Naive thymus-derived CD4-positive, alpha-beta T cell (primary cell): ENCODE data around the gene TPCN1. TPM values are rescaled to one million over a fixed set of nuclear protein-coding genes. Genes with fewer than 3 reads are reported as not detected.

Source experiments
- ATAC-seq: fragments of 150-1000 bp; cut with Tn5 transposase; 2 replicates; pipeline ENCODE4 v1.10.0; 2021; ENCODE audit warnings: mild to moderate bottlenecking, moderate library complexity
- CTCF ChIA-PET: fragments of 350-600 bp; sonication (Branson Sonifier 250); formaldehyde crosslinking; loops from one replicate; lab custom pipeline; 2021; ENCODE audit warnings: antibody characterized with exemption; lab: Charles Lee
- POLR2A ChIA-PET: fragments of 350-600 bp; sonication (Branson Sonifier 250); formaldehyde crosslinking; loops from one replicate; lab custom pipeline; 2021; ENCODE audit warnings: antibody characterized with exemption, inconsistent platforms; lab: Charles Lee
- DNase-seq, 9 donors: peaks; one replicate each; pipeline versions ENCODE4 v3.0.0 to v3.0.0-alpha.2; 2020 to 2022; ENCODE audit warnings: mixed read lengths in 1 of 9
- H3K27ac ChIP-seq: one replicate; pipeline ENCODE4 v1.7.0; 2013; ENCODE audit warnings: mild to moderate bottlenecking, low read depth, low read length, moderate library complexity
- H3K27me3 ChIP-seq, 2 donors: one replicate each; pipeline ENCODE4 v1.7.0; 2013; ENCODE audit warnings: low read length in 2 of 2, mild to moderate bottlenecking in 2 of 2, moderate library complexity in 2 of 2; ENCODE audit not compliant: control insufficient read depth in 2 of 2, insufficient read depth in 2 of 2
- H3K36me3 ChIP-seq, 3 experiments: 1 replicate in 2 of 3; 2 replicates in 1 of 3; pipeline ENCODE4 v1.7.0; 2013; ENCODE audit warnings: low read length in 3 of 3, mild to moderate bottlenecking in 3 of 3, moderate library complexity in 1 of 3; ENCODE audit not compliant: insufficient read depth in 3 of 3, control insufficient read depth in 2 of 3
- H3K4me1 ChIP-seq, 2 donors: one replicate each; pipeline ENCODE4 v1.7.0; 2013; ENCODE audit warnings: low read length in 2 of 2, mild to moderate bottlenecking in 2 of 2, moderate library complexity in 1 of 2; ENCODE audit not compliant: control insufficient read depth in 2 of 2, insufficient read depth in 2 of 2
- H3K4me3 ChIP-seq: 2 replicates; pipeline ENCODE4 v1.7.0; 2013; ENCODE audit warnings: mild to moderate bottlenecking, low read length
- H3K9me3 ChIP-seq, 3 experiments: 1 replicate in 2 of 3; 2 replicates in 1 of 3; pipeline ENCODE4 v1.7.0; 2013; ENCODE audit warnings: low read length in 3 of 3; ENCODE audit not compliant: control insufficient read depth in 2 of 3
- H3K27ac Mint-ChIP-seq, 9 donors: one replicate each; pipeline ENCODE4 v1.8.0; 2020 to 2022; ENCODE audit warnings: mixed read lengths in 9 of 9, mild to moderate bottlenecking in 8 of 9, moderate library complexity in 5 of 9, inconsistent platforms in 2 of 9
- H3K27me3 Mint-ChIP-seq, 5 donors: one replicate each; pipeline ENCODE4 v1.8.0; 2021 to 2022; ENCODE audit warnings: mixed read lengths in 5 of 5, mild to moderate bottlenecking in 1 of 5
- H3K36me3 Mint-ChIP-seq, 5 donors: one replicate each; pipeline ENCODE4 v1.8.0; 2020 to 2022; ENCODE audit warnings: mixed read lengths in 5 of 5, mild to moderate bottlenecking in 3 of 5, inconsistent platforms in 1 of 5
- H3K4me1 Mint-ChIP-seq, 7 donors: one replicate each; pipeline ENCODE4 v1.8.0; 2020 to 2022; ENCODE audit warnings: mixed read lengths in 7 of 7, mild to moderate bottlenecking in 3 of 7, inconsistent platforms in 1 of 7
- H3K4me3 Mint-ChIP-seq, 10 donors: one replicate each; pipeline ENCODE4 v1.8.0; 2020 to 2022; ENCODE audit warnings: mild to moderate bottlenecking in 10 of 10, mixed read lengths in 10 of 10, moderate library complexity in 6 of 10, inconsistent platforms in 2 of 10
- H3K9me3 Mint-ChIP-seq, 11 donors: one replicate each; pipeline ENCODE4 v1.8.0; 2020 to 2022; ENCODE audit warnings: mixed read lengths in 11 of 11, mild to moderate bottlenecking in 4 of 11, inconsistent platforms in 1 of 11, moderate library complexity in 1 of 11
- intact Hi-C, 2 donors: fragments of 100-400 bp; cut with micrococcal nuclease; formaldehyde crosslinking; loops; one replicate each; pipeline ENCODE4 v1.15.1; 2023
- polyA plus RNA-seq, 2 donors: library from polyadenylated mRNA; unstranded; fragments of 300-500 nt; fragmentation: Illumina TruSeq; gene quantifications; one replicate each; pipeline ENCODE4 v1.2.3, GENCODE V29; 2021
- total RNA-seq, 6 experiments: library from RNA in 5 of 6; stranded (reverse) in 5 of 6; gene quantifications; 1 replicate in 5 of 6; 2 replicates in 1 of 6; pipeline ENCODE4 v1.2.3 and lab custom pipeline; 2021 to 2026

TPCN1 gene
- total and polyA plus RNA-seq, 7 experiments from 2014 or later, result 15.3 to 124 (median 97.2) TPM

- CTCF ChIA-PET, result no interaction called here
- H3K27ac Mint-ChIP-seq, result peak overlapping the region in 2 of 9 donors; percentile 15 to 51
- intact Hi-C loops, result no loop called here
- peaks cover 3 to 12% (median 4%) of the 10 kb centered on the region in 7 donors for H3K4me1 Mint-ChIP-seq
- ATAC-seq (no peak), DNase-seq (no peak)
- no peak overlapping the region for H3K4me3 ChIP-seq
- H3K36me3 ChIP-seq, result peaks cover 0 to 38% (median 0%) of the 10 kb centered on the region in 3 experiments
- H3K4me3 Mint-ChIP-seq, result no peak overlapping the region
- H3K36me3 Mint-ChIP-seq, result peaks cover 14 to 58% (median 45%) of the 10 kb centered on the region in 5 donors
- no peaks in the 10 kb centered on the region for H3K4me1 ChIP-seq
- peaks cover 0 to 21% (median 17%) of the 10 kb centered on the region in 3 experiments for H3K9me3 ChIP-seq
- H3K27ac ChIP-seq, result no peak overlapping the region
- H3K9me3 Mint-ChIP-seq, result peaks cover 0 to 44% (median 11%) of the 10 kb centered on the region in 11 donors
- H3K27me3 Mint-ChIP-seq, result no peaks in the 10 kb centered on the region
- POLR2A ChIA-PET, result interaction anchor here (1.2 kb wide), 1 partner anchor 11 kb away, joined by 4 read pairs; no protein-coding TSS in a partner anchor
- no peaks in the 10 kb centered on the region for H3K27me3 ChIP-seq
Observed at GRCh38 chr12:113253532-113254285, 32.4 kb downstream of the TPCN1 start.

- peaks cover 0 to 32% (median 0%) of the 10 kb centered on the region in 3 experiments for H3K36me3 ChIP-seq
- peaks cover 14 to 57% (median 45%) of the 10 kb centered on the region in 5 donors for H3K36me3 Mint-ChIP-seq
- no peak for DNase-seq
- H3K9me3 Mint-ChIP-seq, result peaks cover 0 to 44% (median 11%) of the 10 kb centered on the region in 11 donors
- intact Hi-C loops, result no loop called here
- H3K9me3 ChIP-seq, result peaks cover 0 to 21% (median 17%) of the 10 kb centered on the region in 3 experiments
- no peak overlapping the region for H3K4me3 ChIP-seq
- peaks cover 0 to under 1% of the 10 kb centered on the region in 2 donors for H3K4me1 ChIP-seq
- POLR2A ChIA-PET, result interaction anchor here (0.7 to 1.2 kb wide), 3 partner anchors 10 to 72 kb away, joined by 3 to 4 read pairs (median 3); no protein-coding TSS in a partner anchor
- no peaks in the 10 kb centered on the region for H3K27me3 ChIP-seq
- CTCF ChIA-PET, result interaction anchor here (1.0 kb wide), 1 partner anchor 19 kb away, joined by 3 read pairs; no protein-coding TSS in a partner anchor
- no peak overlapping the region for H3K4me3 Mint-ChIP-seq
- ATAC-seq, result no peak
- H3K27ac ChIP-seq, result no peak overlapping the region
- H3K27me3 Mint-ChIP-seq, result no peaks in the 10 kb centered on the region
- H3K4me1 Mint-ChIP-seq, result peaks cover 5 to 18% (median 8%) of the 10 kb centered on the region in 7 donors
- peak overlapping the region in 2 of 9 donors; percentile 2 to 6 for H3K27ac Mint-ChIP-seq
Observed at GRCh38 chr12:113254298-113254697, 33.0 kb downstream of the TPCN1 start.

GRCh38 chr12:113257564-113257963 lies 36.3 kb downstream of the TPCN1 start:
- Mint-ChIP-seq H3K27me3 (no peaks in the 10 kb centered on the region), H3K4me3 (no peak overlapping the region), H3K27ac (peak overlapping the region in 7 of 9 donors; percentile 24 to 94 (median 43)), H3K4me1 (peaks cover 22 to 45% (median 34%) of the 10 kb centered on the region in 7 donors), H3K36me3 (peaks cover 5 to 49% (median 36%) of the 10 kb centered on the region in 5 donors), H3K9me3 (peaks cover 0 to 38% (median 10%) of the 10 kb centered on the region in 11 donors)
- ATAC-seq (no peak), DNase-seq (no peak)
- ChIA-PET POLR2A (interaction anchor here (1.9 kb wide), 1 partner anchor 35 kb away, joined by 5 read pairs; no protein-coding TSS in a partner anchor), CTCF (interaction anchor here (0.7 kb wide), 2 partner anchors 36 to 54 kb away, joined by 3 read pairs; no protein-coding TSS in a partner anchor)
- Histone ChIP-seq H3K27me3 (no peaks in the 10 kb centered on the region), H3K27ac (no peak overlapping the region), H3K9me3 (peaks cover 0 to 17% (median 15%) of the 10 kb centered on the region in 3 experiments), H3K4me3 (no peak overlapping the region), H3K36me3 (peaks cover 0 to 11% (median 0%) of the 10 kb centered on the region in 3 experiments), H3K4me1 (peaks cover 12 to 32% of the 10 kb centered on the region in 2 donors)
- intact Hi-C loops, result no loop called here

DNA sequence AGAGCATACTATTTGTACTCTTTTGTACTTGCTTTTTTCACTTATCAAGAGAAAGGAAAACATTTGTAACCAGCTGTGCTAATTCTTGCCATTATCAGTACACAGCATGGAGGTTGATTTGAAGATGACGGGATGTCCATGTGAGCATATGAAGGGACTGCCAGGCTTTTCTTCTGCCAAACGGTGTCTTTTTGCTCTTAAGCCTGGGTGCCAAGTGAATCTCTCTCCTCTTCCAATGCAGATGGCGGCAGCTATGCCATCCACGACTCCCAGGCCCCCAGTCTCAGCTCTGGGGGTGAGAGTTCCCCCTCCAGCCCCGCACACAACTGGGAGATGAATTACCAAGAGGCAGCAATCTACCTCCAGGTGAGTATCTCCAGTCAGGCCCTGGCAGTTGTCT lies 38.9 kb downstream of the TPCN1 start:
- H3K9me3 Mint-ChIP-seq, result peaks cover 0 to 12% (median 0%) of the 10 kb centered on the region in 11 donors
- ChIA-PET POLR2A (interaction anchor here (0.6 to 2.1 kb wide), 4 partner anchors 10 to 27 kb away, joined by 3 to 8 read pairs (median 6); no protein-coding TSS in a partner anchor), CTCF (interaction anchor here (1.6 kb wide), 1 partner anchor 26 kb away, joined by 6 read pairs; no protein-coding TSS in a partner anchor)
- Histone ChIP-seq H3K36me3 (no peaks in the 10 kb centered on the region), H3K9me3 (no peaks in the 10 kb centered on the region), H3K27ac (peak overlapping the region; percentile 42), H3K27me3 (no peaks in the 10 kb centered on the region), H3K4me1 (peaks cover 14 to 50% of the 10 kb centered on the region in 2 donors), H3K4me3 (no peak overlapping the region)
- no peak for ATAC-seq
- peak overlapping the region in 8 of 10 donors; percentile 35 to 63 (median 49) for H3K4me3 Mint-ChIP-seq
- H3K36me3 Mint-ChIP-seq, result peaks cover 0 to 38% (median 22%) of the 10 kb centered on the region in 5 donors
- no peaks in the 10 kb centered on the region for H3K27me3 Mint-ChIP-seq
- DNase-seq, result no peak
- peak overlapping the region; percentile 73 to 94 (median 91) for H3K27ac Mint-ChIP-seq
- intact Hi-C loops, result loop anchor here (2.0 to 5.0 kb wide), 4 partner anchors 27 to 75 kb away; partner anchors contain the start of genes SLC8B1 (in 1 of the 2) and TPCN1 (in 1 of the 2)
- peaks cover 26 to 69% (median 48%) of the 10 kb centered on the region in 7 donors for H3K4me1 Mint-ChIP-seq

GRCh38 chr12:113260636-113261300 lies 39.5 kb downstream of the TPCN1 start:
- H3K27ac Mint-ChIP-seq, result peak overlapping the region in 8 of 9 donors; percentile 90 to 94 (median 92)
- Histone ChIP-seq H3K27me3 (no peaks in the 10 kb centered on the region), H3K4me1 (peaks cover 14 to 53% of the 10 kb centered on the region in 2 donors), H3K9me3 (no peaks in the 10 kb centered on the region), H3K36me3 (peaks cover 0 to 3% (median 0%) of the 10 kb centered on the region in 3 experiments), H3K4me3 (no peak overlapping the region), H3K27ac (peak overlapping the region; percentile 42)
- no peak for ATAC-seq
- CTCF ChIA-PET, result interaction anchor here (0.6 to 1.6 kb wide), 2 partner anchors 27 to 55 kb away, joined by 3 to 6 read pairs; no protein-coding TSS in a partner anchor
- H3K9me3 Mint-ChIP-seq, result peaks cover 0 to 12% (median 0%) of the 10 kb centered on the region in 11 donors
- peak overlapping the region in 6 of 10 donors; percentile 47 to 63 (median 53) for H3K4me3 Mint-ChIP-seq
- POLR2A ChIA-PET, result interaction anchor here (0.6 to 2.7 kb wide), 9 partner anchors 11 to 75 kb away, joined by 3 to 21 read pairs (median 3); partner anchors contain the start of genes RITA1 and TPCN1
- intact Hi-C loops, result loop anchor here (1.0 to 5.0 kb wide), 5 partner anchors 28 to 74 kb away; partner anchors contain the start of genes SLC8B1 (in 1 of the 2) and TPCN1 (in 1 of the 2)
- H3K4me1 Mint-ChIP-seq, result peaks cover 26 to 74% (median 48%) of the 10 kb centered on the region in 7 donors
- peaks cover 0 to 41% (median 23%) of the 10 kb centered on the region in 5 donors for H3K36me3 Mint-ChIP-seq
- no peak for DNase-seq
- H3K27me3 Mint-ChIP-seq, result no peaks in the 10 kb centered on the region
